ENCODE results near the gene KIF19.

Gene KIF19

GRCh38 chr17:74340470-74341023 is 14.5 kb downstream of the KIF19 start:
- DNase-seq: peak; percentile 36

GRCh38 chr17:74342224-74342623 is 16.2 kb downstream of the KIF19 start:
- DNase-seq: no peak

GRCh38 chr17:74343121-74343520 is 17.1 kb downstream of the KIF19 start:
- DNase-seq: no peak

GRCh38 chr17:74343526-74344284 is 17.7 kb downstream of the KIF19 start:
- no peak for DNase-seq

GRCh38 chr17:74344658-74345057 is 18.6 kb downstream of the KIF19 start:
- no peak for DNase-seq

GRCh38 chr17:74345433-74346241 is 19.6 kb downstream of the KIF19 start:
- no peak for DNase-seq

- DNase-seq: no peak
These were observed 21.6 kb downstream of the KIF19 start for GRCh38 chr17:74347646-74348045.

GRCh38 chr17:74349120-74349519 is 23.1 kb downstream of the KIF19 start:
- DNase-seq: no peak

GRCh38 chr17:74350486-74350885 is 24.5 kb downstream of the KIF19 start:
- no peak for DNase-seq

- no peak for DNase-seq
These were observed 25.7 kb downstream of the KIF19 start for GRCh38 chr17:74351552-74352210.

GRCh38 chr17:74353446-74354060 is 27.5 kb downstream of the KIF19 start:
- no peak for DNase-seq

GRCh38 chr17:74354123-74354522 is 28.1 kb downstream of the KIF19 start:
- DNase-seq: no peak

GRCh38 chr17:74354561-74354960 is 28.5 kb downstream of the KIF19 start:
- DNase-seq: no peak

- no peak for DNase-seq
These were observed 29.0 kb downstream of the KIF19 start for GRCh38 chr17:74355065-74355464.

GRCh38 chr17:74356646-74357465 is 30.8 kb downstream of the KIF19 start:
- DNase-seq: no peak

- no peak for DNase-seq
These were observed 31.4 kb downstream of the KIF19 start for GRCh38 chr17:74357466-74357809.

- DNase-seq: no peak
These were observed 32.7 kb downstream of the KIF19 start for GRCh38 chr17:74358697-74359096.

GRCh38 chr17:74359916-74360315 is 33.9 kb downstream of the KIF19 start:
- no peak for DNase-seq

- DNase-seq: no peak
These were observed 34.8 kb downstream of the KIF19 start for GRCh38 chr17:74360899-74361229.

- DNase-seq: peak; percentile 47
These were observed 35.4 kb downstream of the KIF19 start, which contains the start of gene BTBD17 for GRCh38 chr17:74361230-74362068. Gene BTBD17 (minus strand): TSS chr17:74361868. CDS start chr17:74361819, 49 bp downstream.

- no peak for DNase-seq
These were observed 36.0 kb downstream of the KIF19 start for GRCh38 chr17:74362069-74362405.

Measured in NCI-H2029 (cell line).